Measurements from ENCODE around the gene FCGR1A.
"Not testable (repeated sequence)": the region's sequence is repeated elsewhere in the genome, so short reads cannot be mapped to it uniquely, and the experiment has no call there.

The FCGR1A gene
- 5.3 to 36.6 (median 16.4) reads per million in 17 experiments for total RNA-seq

DNA sequence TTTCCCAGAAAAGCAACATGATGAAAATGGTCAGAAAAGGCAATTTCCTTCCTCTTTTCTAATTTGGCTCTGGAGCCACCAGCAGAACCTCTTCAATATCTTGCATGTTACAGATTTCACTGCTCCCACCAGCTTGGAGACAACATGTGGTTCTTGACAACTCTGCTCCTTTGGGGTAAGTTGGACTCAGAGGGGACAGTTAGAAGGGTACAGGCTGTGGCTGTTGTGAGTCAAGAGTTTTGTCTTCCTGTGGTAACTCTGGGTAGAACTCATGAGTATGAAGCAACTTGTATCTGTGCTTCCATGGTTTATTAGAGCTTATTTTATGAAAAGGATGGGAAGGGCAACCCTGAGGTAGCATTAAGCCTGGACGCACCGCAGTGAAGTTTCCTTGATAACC is at the start of gene FCGR1A:
TSS of gene FCGR1A (plus strand) at position 95 of the 400 bp plus-strand sequence. CDS start at position 145, 50 bp downstream.
- DNase-seq: not testable (repeated sequence)

GRCh38 chr1:149732781-149733180 is 49.7 kb upstream of the FCGR1A start:
- not testable (repeated sequence) for DNase-seq

GRCh38 chr1:149734692-149735091 is 47.8 kb upstream of the FCGR1A start:
- not testable (repeated sequence) for DNase-seq

GRCh38 chr1:149740148-149740581 is 42.3 kb upstream of the FCGR1A start:
- peak in 2 of 4 experiments; percentile 15 to 29 for DNase-seq

DNA sequence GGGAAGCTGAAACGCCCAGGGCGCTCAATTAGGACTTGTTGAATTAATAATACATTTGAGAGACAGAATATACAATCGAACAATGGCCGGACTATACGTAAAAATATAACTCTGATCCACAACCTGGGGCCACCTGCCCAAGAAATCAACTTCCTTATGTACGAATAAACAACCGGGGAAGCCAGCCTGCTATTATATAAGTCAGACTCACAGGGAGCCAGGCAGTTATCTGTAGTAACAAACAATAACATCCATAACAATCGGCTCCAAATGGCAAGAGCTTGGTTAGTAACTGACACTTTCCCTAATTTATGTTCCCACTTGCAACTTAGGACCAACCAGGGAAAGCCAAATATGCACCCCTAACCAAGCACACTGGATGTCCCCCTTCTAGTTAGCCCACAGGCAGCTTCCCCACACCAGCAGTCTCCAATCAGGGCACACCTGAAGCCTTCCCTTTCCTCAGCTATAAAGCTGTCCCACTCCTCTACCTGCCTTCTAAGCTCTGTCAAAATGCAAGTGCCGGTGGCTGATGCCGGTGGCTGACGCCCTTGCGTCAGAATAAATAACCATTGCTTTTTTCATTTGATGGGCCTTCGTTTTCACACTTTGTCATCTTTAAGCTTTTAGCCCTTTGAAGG is 41.8 kb upstream of the FCGR1A start:
- not testable (repeated sequence) for DNase-seq

- not testable (repeated sequence) for DNase-seq
Measured at GRCh38 chr1:149741914-149742313, 40.6 kb upstream of the FCGR1A start.

DNA sequence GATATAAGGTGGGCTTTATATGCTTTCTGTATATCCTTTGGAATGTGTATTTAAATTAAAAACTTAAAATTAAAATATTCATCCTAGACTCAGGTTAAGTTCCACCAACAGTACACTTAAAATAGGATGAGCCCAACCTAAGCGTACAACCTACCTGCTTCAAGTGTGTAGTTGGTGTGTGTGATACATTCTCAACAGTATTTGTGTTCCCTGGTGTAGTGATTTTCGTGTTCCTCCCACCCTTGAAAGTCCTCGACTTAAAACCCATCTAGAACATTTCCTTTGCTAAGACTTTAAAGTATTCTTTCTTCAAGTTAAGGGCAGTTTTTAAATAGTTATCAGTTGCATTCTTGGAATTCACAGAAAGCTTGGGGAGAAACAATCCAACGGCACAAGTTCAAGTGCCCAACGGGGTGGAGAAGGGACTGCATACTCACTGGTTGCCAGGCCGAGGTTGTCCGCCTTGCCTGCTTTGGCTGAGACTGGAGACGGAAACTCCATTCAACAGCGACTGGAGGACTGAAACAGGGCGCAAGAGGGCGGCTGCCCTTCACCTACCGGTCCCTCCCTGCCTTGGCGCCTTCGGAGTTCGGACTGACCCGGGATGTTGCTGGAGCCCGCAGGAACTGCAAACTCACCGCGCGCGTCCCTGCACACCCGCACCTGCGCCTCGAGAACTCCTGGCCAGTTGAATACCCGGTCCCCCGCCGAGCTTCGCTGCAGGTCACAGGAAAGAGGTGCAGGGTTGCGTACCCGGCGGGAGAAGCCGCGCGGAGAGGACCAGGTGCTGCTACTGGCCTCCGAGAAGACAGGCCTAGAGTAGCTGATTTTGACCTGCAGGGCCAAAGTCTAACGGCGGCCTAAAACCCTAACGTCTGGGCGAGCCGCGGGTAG is 35.8 kb upstream of the FCGR1A start:
- peak in 2 of 4 experiments; percentile 28 to 58 for DNase-seq

DNA sequence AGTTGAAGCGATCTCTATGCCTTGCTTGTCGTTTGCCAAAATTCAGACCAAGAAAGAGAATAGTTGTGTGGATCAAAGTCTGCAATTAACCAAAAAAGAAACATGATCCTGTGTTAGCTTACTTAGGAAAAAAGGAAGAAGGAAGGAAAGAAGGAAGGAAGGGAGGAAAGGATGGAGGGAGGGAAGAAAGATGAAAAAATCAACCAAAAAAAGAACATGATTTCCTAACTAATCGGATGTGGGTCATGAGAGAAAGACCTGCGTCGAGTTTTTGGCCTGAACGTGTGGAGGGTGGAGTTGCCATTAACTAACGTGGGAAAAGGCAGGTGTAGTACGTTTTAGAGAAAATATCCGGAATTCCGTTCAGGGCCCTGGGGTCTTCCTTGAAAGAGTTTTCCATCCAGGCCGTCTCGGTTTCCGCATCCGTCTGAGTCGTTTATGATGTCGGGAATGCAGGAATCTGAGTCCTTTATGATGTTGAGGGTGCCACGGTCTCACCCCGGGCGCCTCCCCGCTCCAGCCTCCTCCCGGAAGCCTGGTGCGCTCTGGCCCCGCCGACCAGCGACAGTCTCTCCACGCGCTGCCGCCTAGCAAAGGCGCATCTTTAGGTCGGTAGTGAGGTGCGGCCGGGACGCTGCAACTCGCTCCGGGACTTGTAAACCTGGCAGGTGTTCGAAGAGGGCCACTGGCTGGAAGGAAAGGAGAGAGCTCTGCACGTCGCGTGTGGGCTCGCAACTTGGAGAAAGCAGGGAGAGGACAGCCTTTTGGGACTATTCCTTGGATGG is 34.9 kb upstream of the FCGR1A start:
- DNase-seq: not testable (repeated sequence)

DNA sequence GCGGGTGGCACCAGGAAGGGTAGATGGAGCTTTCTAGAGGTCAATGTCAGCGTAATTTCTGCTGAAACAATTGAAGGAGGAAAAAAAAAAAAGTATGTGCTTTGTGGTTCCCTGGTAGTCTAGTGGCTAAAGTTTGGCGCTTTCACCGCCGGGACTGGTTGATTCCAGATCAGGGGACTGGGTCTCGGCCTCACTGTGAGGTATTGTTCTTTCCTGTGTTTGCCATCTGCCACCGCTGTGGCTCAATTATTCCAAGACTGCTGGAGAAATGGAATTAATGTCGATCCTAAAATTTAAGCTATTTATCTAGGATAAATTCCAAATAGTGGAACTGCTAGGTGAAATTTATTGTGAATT is 34.4 kb upstream of the FCGR1A start:
- peak in 1 of 4 experiments; percentile 5 for DNase-seq

GRCh38 chr1:149750562-149750961 is 31.9 kb upstream of the FCGR1A start:
- not testable (repeated sequence) for DNase-seq

GRCh38 chr1:149752186-149752585 is 30.3 kb upstream of the FCGR1A start:
- DNase-seq: peak; percentile 19 to 49 (median 44)

DNA sequence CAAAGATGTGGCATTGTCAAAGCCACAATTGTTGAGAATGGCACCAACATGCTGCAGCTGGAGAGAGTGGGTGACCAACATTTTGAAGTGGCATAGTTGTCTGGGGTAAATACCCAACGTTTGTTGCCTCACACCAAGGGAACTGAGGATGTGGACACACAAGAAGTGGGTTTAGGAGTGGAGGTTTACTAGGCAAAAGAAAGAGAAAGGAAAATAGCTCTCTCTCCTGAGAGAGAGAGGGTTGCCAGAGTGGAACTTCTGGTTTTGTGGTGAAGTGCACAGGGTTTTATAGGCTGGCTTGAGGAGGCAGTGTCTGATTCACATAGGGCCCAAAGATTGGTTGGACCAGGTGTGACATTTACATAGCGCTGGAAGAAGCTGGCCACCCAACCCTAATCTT is 29.0 kb upstream of the FCGR1A start:
- not testable (repeated sequence) for DNase-seq

DNA sequence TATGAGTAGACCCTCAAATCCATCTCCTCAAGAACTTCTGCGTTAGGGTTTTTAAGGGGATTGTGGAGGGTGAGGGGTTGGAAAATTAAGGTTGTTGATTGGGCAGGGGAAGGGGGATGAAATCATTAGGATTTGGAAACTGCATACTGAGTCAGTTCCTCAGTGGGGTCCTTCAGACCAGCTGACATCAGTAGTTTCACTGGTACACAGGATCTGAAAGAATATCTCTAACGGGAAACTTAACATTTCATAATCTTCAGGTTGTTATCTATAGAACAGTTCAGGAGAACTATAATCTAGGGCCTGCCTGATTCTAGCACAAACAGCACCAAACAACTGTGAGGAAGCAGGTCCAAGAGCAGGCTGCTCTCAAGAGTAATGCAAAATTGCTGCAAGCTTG is 27.2 kb upstream of the FCGR1A start:
- not testable (repeated sequence) for DNase-seq

- peak in 2 of 4 experiments; percentile 18 to 21 for DNase-seq
Measured at GRCh38 chr1:149762294-149762693, 20.2 kb upstream of the FCGR1A start.

GRCh38 chr1:149764087-149764800 is 18.2 kb upstream of the FCGR1A start:
- not testable (repeated sequence) for DNase-seq

DNA sequence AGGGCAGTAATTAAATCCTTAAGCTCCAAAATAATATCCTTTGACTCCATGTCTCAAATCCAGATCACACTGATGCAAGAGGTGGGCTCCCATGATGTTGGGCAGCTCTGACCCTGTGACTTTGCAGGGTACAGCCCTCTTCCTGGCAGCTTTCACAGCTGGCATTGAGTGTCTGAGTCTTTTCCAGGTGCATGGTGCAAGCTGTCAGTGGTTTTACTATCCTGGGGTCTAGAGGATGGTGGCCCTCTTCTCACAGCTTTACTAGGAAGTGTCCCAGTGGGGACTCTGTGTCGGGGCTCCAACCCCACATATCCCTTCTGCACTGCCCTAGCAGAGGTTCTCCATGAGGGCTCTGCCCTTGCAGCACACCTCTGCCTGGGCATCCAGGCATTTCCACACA is 16.3 kb upstream of the FCGR1A start:
- not testable (repeated sequence) for DNase-seq

DNA sequence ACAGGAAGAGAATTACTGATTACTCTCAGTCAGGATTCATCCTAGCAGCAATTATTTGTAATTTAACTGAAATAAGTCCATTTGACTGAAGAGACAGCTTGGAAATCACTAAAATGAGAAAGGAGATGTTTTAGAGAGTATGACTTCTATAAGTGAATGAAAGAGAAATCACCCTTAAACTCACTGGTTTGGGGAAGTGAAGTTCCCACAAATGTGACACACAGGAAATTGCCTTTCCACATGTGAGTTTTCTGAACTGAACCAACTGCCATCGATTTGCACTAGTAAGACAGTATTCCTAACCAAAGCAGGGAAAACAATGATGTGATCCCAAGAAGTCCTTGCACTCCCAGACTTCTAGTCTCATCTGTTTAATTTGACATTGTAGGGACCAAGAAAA is 13.3 kb upstream of the FCGR1A start:
- not testable (repeated sequence) for DNase-seq

- DNase-seq: not testable (repeated sequence)
Measured at GRCh38 chr1:149770661-149771060, 11.8 kb upstream of the FCGR1A start.

DNA sequence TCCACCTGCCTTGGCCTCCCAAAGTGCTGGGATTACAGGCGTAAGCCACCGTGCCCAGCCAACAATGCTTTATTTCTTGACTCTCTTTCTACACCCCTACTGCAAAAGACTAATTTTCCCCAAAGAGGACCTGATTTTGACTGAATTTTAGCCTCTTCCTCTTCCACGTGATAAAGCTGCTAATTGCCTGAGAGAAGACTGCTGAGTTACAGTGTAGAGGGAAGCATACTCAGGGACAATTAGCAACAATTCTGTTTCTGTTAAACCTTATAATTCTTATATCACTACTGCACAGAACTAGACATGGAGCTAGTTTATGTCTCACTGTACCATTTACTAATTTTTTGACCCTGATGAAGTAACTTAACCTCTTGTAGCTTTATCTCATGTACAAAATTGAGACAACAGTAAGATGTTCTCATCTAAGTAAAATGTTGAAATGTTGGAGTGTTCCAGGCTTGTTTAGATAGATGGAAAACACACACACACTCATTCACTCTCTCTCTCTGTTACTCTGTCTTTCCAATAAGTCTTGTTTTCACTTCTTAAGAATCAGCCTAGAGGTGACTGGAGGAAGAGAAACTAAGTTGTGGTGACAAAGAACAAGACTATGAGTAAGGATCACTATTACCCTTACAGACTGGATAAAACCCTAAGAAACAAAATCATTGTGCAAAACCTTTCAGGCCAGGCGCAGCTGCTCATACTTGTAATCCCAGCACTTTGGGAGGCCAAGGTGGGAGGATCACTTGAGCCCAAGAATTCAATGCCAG is 10.7 kb upstream of the FCGR1A start:
- not testable (repeated sequence) for DNase-seq

DNA sequence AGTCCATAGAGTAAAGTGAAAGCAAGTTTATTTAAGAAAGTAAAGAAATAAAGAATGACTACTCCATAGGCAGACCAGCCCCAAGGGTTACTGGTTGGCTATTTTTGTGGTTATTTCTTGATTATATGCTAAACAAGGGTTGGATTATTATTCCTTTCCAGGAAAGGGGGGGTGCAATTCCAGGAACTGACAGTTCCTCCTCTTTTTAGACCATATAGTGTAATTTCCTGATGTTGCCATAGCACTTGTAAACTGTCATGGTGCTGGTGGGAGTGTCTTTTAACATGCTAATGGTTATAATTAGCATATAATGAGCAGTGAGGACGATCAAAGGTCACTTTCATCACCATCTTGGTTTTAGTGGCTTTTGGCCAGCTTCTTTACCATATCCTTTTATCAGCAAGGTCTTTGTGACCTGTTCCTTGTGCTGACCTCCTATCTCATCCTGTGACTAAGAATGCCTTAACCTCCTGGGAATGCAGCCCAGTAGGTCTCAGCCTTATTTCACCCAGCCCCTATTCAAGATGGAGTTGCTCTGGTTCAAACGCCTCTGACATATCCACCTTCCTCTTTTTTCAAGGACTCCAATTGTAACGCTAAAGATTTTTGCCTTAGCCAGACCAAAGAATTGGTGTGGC is 6.9 kb upstream of the FCGR1A start:
- peak in 3 of 4 experiments; percentile 2 to 17 (median 4) for DNase-seq

GRCh38 chr1:149777084-149777483 is 5.4 kb upstream of the FCGR1A start:
- not testable (repeated sequence) for DNase-seq
